ENCODE measurements around the gene EPHA1. TPM values are rescaled to one million over a fixed set of nuclear protein-coding genes. Genes with fewer than 3 reads are reported as not detected.
A peak's percentile ranks its signal among the peaks of the same experiment; 100 is the strongest.

The EPHA1 gene
- total and polyA plus RNA-seq, 12 donors: 0.12 to 0.73 (median 0.39) TPM; not detected in 9

DNA sequence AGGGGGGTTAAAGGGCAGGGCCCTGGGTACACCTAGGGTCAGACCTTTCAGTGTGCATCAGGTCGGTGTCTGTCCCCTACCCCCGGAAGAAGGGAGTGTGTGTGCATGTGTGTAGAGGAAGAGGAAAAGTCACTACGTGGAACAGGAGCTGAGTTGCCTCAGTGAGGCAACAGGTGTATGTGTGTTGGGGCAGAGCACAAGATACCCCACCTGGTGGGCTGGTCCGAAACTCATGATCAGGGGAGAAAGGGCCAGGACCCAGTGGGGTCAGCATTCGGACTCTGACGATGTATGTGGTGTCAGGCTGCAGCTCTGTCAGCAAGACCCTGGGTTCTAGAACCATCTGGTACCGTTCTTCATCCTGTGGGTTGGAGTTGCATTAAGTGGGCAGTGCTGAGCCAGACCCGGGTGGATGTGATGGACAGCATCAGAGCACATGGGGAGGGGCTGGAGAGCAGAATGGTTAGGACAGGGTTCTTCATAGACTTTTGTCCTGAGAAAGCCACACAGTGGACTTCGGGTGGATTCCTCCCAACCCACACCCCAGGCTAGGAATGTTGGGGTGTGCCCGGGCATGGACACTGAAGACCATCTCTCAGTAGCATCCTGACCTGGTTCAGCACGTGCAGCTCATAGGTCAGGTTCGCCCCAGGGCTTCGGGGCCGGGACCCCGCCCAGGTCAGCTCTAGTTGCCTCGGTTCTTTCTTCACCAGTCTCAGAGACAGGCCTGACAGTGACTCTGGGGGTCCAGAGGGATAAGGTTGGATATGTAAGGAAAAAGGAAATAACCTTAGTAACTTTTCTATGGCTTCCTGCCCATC, 10.7 kb downstream of the EPHA1 start:
- ATAC-seq (no peak), DNase-seq (no peak)
- H3K4me1 ChIP-seq: peaks cover 4 to 38% (median 27%) of the 10 kb centered on the region in 9 donors
- 93 to 95% methylated on average over 16 of the region's 16 CpGs for WGBS, 2 donors
- H3K27ac ChIP-seq: no peak overlapping the region
- TF ChIP-seq CTCF (IDR thresholded peaks at IDR 0.05): no peak
- no peaks in the 10 kb centered on the region for H3K27me3 ChIP-seq
- peaks cover 0 to 4% (median 0%) of the 10 kb centered on the region in 9 donors for H3K36me3 ChIP-seq
- no peak overlapping the region for H3K4me3 ChIP-seq
- H3K9me3 ChIP-seq: no peaks in the 10 kb centered on the region
- intact Hi-C loops (cut with DNase I): no loop called here

- 91 to 93% methylated on average over 28 of the region's 28 CpGs for WGBS, 2 donors
- no peak for TF ChIP-seq CTCF (IDR thresholded peaks at IDR 0.05)
- intact Hi-C loops (cut with DNase I): no loop called here
- no peak overlapping the region for H3K27ac ChIP-seq
- DNase-seq (no peak), ATAC-seq (peak in 1 of 8 donors; percentile 14)
- H3K27me3 ChIP-seq: no peaks in the 10 kb centered on the region
- H3K4me1 ChIP-seq: peaks cover 5 to 48% (median 36%) of the 10 kb centered on the region in 9 donors
- no peak overlapping the region for H3K4me3 ChIP-seq
- peaks cover 0 to 13% (median 0%) of the 10 kb centered on the region in 9 donors for H3K36me3 ChIP-seq
- H3K9me3 ChIP-seq: no peaks in the 10 kb centered on the region
Measured at GRCh38 chr7:143396625-143397556, 11.8 kb downstream of the EPHA1 start.

- WGBS, 2 donors: 83 to 84% methylated on average over 7 of the region's 7 CpGs
Measured at GRCh38 chr7:143396182-143396581, 12.5 kb downstream of the EPHA1 start.

More at GRCh38 chr7:143396182-143396581, 12.5 kb downstream of the EPHA1 start:
- Histone ChIP-seq H3K4me3 (no peak overlapping the region), H3K4me1 (peaks cover 12 to 55% (median 43%) of the 10 kb centered on the region in 9 donors), H3K9me3 (no peaks in the 10 kb centered on the region), H3K36me3 (peaks cover 0 to 19% (median 3%) of the 10 kb centered on the region in 9 donors), H3K27me3 (no peaks in the 10 kb centered on the region), H3K27ac (peak overlapping the region in 2 of 10 donors; percentile 15 to 41)
- no peak for TF ChIP-seq CTCF (IDR thresholded peaks at IDR 0.05)
- DNase-seq (no peak), ATAC-seq (no peak)
- intact Hi-C loops (cut with DNase I): no loop called here

All from heart right ventricle (tissue), 16 donors.